Hippocampal formation (tissue), 2 donors: ENCODE results near the gene CD300A.
"Not testable (repeated sequence)": the region's sequence is repeated elsewhere in the genome, so short reads cannot be mapped to it uniquely, and the experiment has no call there.

Experiments used
- DNase-seq, 2 donors: peaks; one replicate each; lab custom pipeline; 2025; lab: John Stamatoyannopoulos, UW

CD300A gene

DNA sequence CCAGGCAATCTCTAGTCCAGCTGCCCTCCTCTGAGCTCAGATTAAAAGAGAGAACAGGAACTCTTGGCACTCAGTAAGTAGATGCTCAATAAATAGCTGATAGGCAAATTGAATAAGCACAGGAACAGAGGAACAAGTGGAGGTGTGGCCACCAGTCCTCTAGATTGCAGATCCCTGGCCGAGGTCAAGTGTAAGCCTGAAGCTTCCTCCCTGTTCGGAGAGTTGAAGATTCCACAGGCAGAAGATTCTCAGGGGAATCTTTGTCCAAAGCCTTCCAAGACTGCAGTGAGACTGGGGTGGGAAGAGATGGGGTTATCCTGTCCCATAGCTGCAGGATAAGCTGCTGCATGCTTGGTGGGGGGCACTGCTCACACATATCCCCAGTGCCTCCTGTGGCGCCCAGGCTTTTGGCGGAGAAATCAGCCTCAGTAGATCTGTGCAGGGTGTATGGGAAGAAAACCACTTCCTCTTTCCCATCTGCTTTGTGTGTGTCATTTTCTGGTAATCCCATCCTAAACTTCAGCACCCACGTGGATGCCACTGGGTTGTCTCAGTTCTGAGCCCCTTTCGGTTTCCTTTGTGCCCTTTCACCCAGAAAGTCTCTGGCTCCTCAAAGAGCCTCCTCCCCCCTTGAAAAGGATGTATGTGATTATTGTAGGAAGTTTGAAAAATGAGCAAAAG lies 12.1 kb downstream of the CD300A start:
- peak; percentile 11 to 16 for DNase-seq

- no peak for DNase-seq
Observed at GRCh38 chr17:74480290-74480689, 13.9 kb downstream of the CD300A start.

- no peak for DNase-seq
Observed at GRCh38 chr17:74481621-74482020, 15.2 kb downstream of the CD300A start.

DNA sequence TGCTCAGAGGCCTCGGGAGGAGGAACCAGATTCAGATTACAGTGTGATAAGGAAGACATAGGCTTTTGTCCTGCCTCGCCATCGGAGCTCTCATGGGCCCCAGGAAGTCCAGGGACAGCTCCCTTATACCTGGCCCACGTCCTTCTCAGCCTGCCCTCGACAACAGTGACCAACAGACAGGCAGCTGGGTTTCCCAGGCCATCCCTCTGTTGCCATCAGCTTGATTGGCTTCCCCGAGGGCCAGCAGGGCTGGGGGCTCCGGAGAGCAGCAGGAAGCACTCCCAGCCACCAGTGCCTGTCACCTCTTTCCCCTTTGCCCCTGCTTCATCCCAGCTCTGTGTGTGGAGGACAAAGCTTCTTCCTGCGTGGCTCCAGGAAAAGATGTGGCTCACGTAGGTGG lies 17.6 kb downstream of the CD300A start:
- no peak for DNase-seq

- no peak for DNase-seq
Observed at GRCh38 chr17:74485022-74485743, 18.7 kb downstream of the CD300A start.

DNA sequence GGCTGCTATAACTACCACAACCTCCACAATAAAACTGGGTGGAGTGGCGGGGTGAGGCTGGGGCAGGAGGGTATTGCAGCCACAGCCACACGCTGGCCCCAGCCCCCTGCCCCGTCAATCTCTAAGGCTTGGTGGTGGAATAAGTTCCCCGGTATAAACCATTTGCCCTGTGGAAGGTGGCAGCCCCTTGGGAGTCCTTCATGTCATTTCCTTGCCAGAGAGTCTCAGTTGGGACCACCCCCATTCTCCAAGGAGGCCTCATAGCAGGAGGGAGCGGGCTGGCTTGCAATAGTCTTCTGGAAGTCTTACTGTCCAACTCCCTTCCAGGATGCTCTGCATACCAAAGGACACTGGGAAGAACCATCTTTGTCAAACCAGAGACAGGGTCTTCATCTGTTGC lies 19.4 kb downstream of the CD300A start:
- DNase-seq, result no peak

GRCh38 chr17:74488276-74488675 lies 21.8 kb downstream of the CD300A start:
- not testable (repeated sequence) for DNase-seq

DNA sequence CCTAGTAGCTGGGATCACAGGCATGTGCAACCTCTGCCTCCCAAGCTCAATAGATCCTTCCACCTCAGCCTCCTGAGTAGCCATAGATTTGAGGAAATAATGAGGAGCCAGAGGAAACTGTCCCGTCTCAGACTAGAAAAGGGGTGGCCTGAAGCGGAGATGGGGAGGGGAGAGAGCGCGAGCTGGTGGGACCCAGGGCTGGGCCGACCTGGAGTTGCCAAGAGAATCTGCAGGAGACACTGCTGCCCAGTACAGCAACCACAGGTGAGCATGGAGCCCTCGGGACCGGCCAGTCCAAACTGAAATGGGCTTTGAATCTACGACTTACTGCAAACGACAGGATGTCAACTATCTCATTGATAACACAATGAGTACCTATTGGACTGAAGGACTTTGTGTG lies 24.3 kb downstream of the CD300A start:
- no peak for DNase-seq

GRCh38 chr17:74491626-74492025 lies 25.2 kb downstream of the CD300A start:
- DNase-seq, result no peak

DNA sequence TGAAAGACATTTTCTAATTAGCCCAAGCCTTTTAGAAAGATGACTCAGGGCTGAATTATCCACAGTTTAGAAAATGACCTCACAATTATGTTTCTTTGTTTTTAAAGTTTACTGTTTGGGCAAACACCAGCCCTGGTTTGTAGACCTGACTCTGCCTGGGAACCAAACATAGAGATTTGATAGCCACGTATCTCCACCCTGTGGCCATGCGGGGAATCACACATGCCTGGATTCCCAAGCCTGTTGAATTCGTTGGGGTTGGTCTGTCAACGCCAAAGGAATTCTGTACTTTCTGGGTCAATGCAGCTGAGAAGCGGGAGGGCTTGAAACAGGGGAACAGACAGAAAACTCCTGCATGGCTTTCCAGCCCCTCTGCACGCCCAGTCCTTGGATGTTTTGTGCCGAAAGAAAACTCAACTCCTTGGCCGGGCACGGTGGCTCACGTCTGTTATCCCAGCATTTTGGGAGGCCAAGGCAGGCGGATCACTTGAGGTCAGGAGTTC lies 26.9 kb downstream of the CD300A start:
- DNase-seq, result peak; percentile 59 to 63

DNA sequence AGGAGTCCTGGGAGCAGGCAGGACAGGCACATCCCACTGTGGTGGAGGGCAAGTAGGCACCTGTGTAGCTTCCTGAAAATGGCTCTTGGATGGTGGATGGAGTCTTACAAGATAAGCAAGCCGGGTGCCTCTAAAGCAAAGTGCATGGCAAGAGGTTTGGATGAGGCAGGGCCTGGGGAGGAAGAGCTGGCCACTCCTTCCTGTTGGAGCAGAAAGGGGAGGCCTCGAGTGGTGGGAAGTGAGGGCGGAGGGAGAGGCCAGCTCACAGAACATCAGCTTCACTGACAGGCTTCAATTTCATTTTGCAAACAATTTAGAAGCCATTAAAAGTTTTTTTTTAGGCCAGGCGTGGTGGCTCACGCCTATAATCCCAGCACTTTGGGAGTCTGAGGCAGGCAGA lies 31.0 kb downstream of the CD300A start:
- DNase-seq, result no peak

GRCh38 chr17:74499992-74500391 lies 33.6 kb downstream of the CD300A start:
- DNase-seq, result no peak

DNA sequence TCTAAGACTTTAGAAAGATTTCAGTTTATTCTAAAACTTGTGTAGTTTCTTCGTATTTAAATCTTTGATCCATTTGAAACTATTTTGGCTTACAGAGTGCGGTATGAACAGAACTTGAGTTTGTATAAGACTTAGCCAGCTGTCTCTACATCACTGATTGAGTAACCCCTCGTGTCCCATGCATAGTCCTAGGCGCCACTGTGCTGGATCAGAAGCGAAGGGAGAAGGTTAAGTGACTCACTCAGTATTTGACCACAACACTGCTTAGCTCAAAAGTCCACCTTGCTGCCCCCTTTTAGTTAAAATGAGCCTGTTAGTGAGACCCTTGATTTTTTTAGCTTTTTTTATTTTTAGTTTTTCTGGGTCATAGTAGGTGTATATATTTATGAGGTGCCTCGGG lies 36.4 kb downstream of the CD300A start:
- no peak for DNase-seq

DNA sequence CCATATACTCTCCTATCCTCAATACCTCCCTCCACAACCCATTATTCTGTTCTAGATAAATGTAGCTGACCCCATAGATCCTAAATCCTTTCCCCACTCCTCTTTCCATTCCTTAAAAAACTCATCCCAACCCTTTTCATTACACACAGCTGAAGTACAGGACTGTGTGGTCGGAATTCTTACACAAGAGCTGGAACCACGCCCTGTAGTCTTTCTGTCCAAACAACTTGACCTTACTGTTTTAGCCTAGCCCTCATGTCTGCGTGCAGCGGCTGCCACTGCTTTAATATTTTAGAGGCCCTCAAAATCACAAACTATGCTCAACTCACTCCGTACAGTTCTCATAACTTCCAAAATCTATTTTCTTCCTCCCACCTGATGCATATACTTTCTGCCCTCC lies 37.5 kb downstream of the CD300A start:
- DNase-seq, result not testable (repeated sequence)

GRCh38 chr17:74508156-74508555 lies 41.7 kb downstream of the CD300A start:
- DNase-seq, result no peak

DNA sequence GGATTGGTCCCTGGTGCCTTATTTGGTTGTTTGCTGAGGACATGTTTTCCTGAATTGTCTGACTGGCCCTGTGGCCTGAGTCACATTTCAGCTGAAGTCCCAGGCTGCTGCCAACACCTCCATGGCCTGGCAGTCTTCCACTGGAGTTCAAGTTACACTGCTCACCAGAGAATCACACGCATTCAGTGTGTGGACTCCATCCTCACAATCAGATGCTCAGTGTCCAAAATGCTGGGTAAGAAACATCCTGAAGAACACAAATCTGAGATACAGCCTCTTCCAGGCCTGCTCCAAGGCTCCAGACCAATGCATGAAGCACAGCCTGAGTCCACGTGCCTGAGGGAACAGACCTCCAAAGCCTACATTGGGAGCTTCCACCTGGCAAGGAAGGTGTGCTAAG lies 45.6 kb downstream of the CD300A start:
- no peak for DNase-seq

DNA sequence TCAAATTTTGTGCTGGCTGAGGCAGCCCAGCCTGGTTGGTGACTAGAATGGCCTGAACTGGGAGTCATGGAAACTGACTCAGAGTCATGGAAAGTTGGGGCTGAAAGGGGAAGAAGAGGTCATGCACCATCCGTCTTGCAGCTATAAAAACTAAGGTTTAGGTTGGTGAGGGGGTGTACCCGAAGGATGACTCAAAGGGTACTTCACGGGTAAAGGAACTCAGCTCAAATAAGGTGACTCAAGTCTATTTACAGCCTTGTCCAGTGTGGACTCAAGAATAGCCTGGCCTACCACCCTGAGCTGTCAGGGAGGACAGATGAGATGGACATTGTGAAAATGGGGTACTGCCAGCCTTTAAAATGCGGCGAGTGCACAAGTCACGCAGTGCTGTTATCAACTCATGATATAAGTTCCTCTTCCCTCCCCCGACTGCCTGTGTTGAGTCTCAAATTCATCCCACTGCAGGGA lies 46.2 kb downstream of the CD300A start:
- DNase-seq, result no peak

GRCh38 chr17:74513987-74514631 lies 47.7 kb downstream of the CD300A start:
- DNase-seq, result no peak

- DNase-seq, result no peak
Observed at GRCh38 chr17:74514632-74515334, 48.3 kb downstream of the CD300A start.

- no peak for DNase-seq
Observed at GRCh38 chr17:74515941-74516340, 49.5 kb downstream of the CD300A start.

- no peak for DNase-seq
Observed at GRCh38 chr17:74516561-74517328, 50.3 kb downstream of the CD300A start.
